ENCODE measurements around the gene ESRRA.
A peak's percentile ranks its signal among the peaks of the same experiment; 100 is the strongest.

Gene ESRRA

DNA sequence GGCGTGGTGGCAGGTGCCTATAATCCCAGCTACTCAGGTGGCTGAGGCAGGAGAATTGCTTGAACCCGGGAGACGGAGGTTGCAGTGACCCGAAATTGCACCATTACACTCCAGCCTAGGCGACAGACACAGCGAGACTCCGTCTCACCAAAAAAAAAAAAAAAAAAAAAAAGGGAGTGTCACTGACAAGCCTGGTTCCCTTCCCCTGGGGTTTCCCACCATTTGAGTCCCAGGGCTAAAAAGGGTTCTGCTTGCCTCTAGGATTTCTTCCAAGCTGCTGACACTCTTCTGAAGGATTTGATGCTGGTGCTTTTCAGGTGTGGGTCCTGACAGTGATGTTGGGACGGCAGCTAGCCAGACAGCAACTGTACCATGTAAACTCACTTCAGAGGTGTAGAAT, 33.4 kb downstream of the ESRRA start:
- H3K23ac ChIP-seq (ENCODE audit: low read length) = no peak overlapping the region
- no peak overlapping the region for H3K4me3 ChIP-seq (ENCODE audit: low read depth, low read length)
- no peak overlapping the region for H4K12ac ChIP-seq (ENCODE audit: low read depth, low read length)
- H4K91ac ChIP-seq (ENCODE audit: low read depth, low read length) = no peak overlapping the region
- H3K79me2 ChIP-seq (ENCODE audit: control insufficient read depth, insufficient read depth, low read length, poor library complexity) = peaks cover 2% of the 10 kb centered on the region
- H3K27me3 ChIP-seq (ENCODE audit: insufficient read depth, low read length) = no peaks in the 10 kb centered on the region
- no peak overlapping the region for H2BK120ac ChIP-seq (ENCODE audit: insufficient read depth, low read length, poor library complexity)
- peaks cover 3% of the 10 kb centered on the region for H3K9me3 ChIP-seq (ENCODE audit: insufficient read depth, low read depth, low read length)
- no peak for DNase-seq
- no peaks in the 10 kb centered on the region for H3K36me3 ChIP-seq (ENCODE audit: control insufficient read depth in 1 of 2, insufficient read depth in 2 of 2, low read length in 2 of 2)
- H3K14ac ChIP-seq (ENCODE audit: low read length) = no peak overlapping the region
- no peak overlapping the region for H2AK5ac ChIP-seq (ENCODE audit: low read length)
- peaks cover 10 to 13% of the 10 kb centered on the region in 2 experiments for H3K4me1 ChIP-seq (ENCODE audit: control insufficient read depth in 1 of 2, insufficient read depth in 2 of 2, low read length in 2 of 2)
- H3K4me2 ChIP-seq (ENCODE audit: low read length) = no peak overlapping the region
- H3K18ac ChIP-seq (ENCODE audit: low read length) = no peak overlapping the region
- no peak overlapping the region for H3K4ac ChIP-seq (ENCODE audit: low read depth, low read length)
- H3K79me1 ChIP-seq (ENCODE audit: low read length) = peaks cover 6% of the 10 kb centered on the region
- no peak overlapping the region for H2AFZ ChIP-seq (ENCODE audit: insufficient read depth, low read length, poor library complexity)
- H4K8ac ChIP-seq (ENCODE audit: low read depth, low read length) = no peak overlapping the region
- H3K27ac ChIP-seq (ENCODE audit: low read depth, low read length) = no peak overlapping the region
- H2BK5ac ChIP-seq (ENCODE audit: low read depth, low read length, poor library complexity) = no peak overlapping the region
- H3K9ac ChIP-seq (ENCODE audit: low read length) = no peak overlapping the region
- WGBS (ENCODE audit: extremely low coverage, insufficient coverage, insufficient read length) = no CpG with 5 or more reads among the region's 8 CpGs
- H2BK12ac ChIP-seq (ENCODE audit: low read length) = no peak overlapping the region

- H3K14ac ChIP-seq (ENCODE audit: low read length) = no peak overlapping the region
- no peaks in the 10 kb centered on the region for H3K27me3 ChIP-seq (ENCODE audit: insufficient read depth, low read length)
- no peak overlapping the region for H3K4ac ChIP-seq (ENCODE audit: low read depth, low read length)
- no peak overlapping the region for H3K4me2 ChIP-seq (ENCODE audit: low read length)
- H2BK120ac ChIP-seq (ENCODE audit: insufficient read depth, low read length, poor library complexity) = no peak overlapping the region
- DNase-seq = no peak
- no peak overlapping the region for H3K23ac ChIP-seq (ENCODE audit: low read length)
- no peak overlapping the region for H3K9ac ChIP-seq (ENCODE audit: low read length)
- no peak overlapping the region for H4K91ac ChIP-seq (ENCODE audit: low read depth, low read length)
- peaks cover 6% of the 10 kb centered on the region for H3K79me1 ChIP-seq (ENCODE audit: low read length)
- H3K4me3 ChIP-seq (ENCODE audit: low read depth, low read length) = no peak overlapping the region
- H3K79me2 ChIP-seq (ENCODE audit: control insufficient read depth, insufficient read depth, low read length, poor library complexity) = peaks cover 2% of the 10 kb centered on the region
- peaks cover 10 to 13% of the 10 kb centered on the region in 2 experiments for H3K4me1 ChIP-seq (ENCODE audit: control insufficient read depth in 1 of 2, insufficient read depth in 2 of 2, low read length in 2 of 2)
- no CpG with 5 or more reads among the region's 4 CpGs for WGBS (ENCODE audit: extremely low coverage, insufficient coverage, insufficient read length)
- no peak overlapping the region for H2BK12ac ChIP-seq (ENCODE audit: low read length)
- no peak overlapping the region for H2BK5ac ChIP-seq (ENCODE audit: low read depth, low read length, poor library complexity)
- no peak overlapping the region for H4K8ac ChIP-seq (ENCODE audit: low read depth, low read length)
- no peak overlapping the region for H2AFZ ChIP-seq (ENCODE audit: insufficient read depth, low read length, poor library complexity)
- H2AK5ac ChIP-seq (ENCODE audit: low read length) = no peak overlapping the region
- no peak overlapping the region for H3K27ac ChIP-seq (ENCODE audit: low read depth, low read length)
- no peak overlapping the region for H3K18ac ChIP-seq (ENCODE audit: low read length)
- no peak overlapping the region for H4K12ac ChIP-seq (ENCODE audit: low read depth, low read length)
- no peaks in the 10 kb centered on the region for H3K36me3 ChIP-seq (ENCODE audit: control insufficient read depth in 1 of 2, insufficient read depth in 2 of 2, low read length in 2 of 2)
- peaks cover 3% of the 10 kb centered on the region for H3K9me3 ChIP-seq (ENCODE audit: insufficient read depth, low read depth, low read length)
These were observed 34.0 kb downstream of the ESRRA start for GRCh38 chr11:64339286-64339685.

DNA sequence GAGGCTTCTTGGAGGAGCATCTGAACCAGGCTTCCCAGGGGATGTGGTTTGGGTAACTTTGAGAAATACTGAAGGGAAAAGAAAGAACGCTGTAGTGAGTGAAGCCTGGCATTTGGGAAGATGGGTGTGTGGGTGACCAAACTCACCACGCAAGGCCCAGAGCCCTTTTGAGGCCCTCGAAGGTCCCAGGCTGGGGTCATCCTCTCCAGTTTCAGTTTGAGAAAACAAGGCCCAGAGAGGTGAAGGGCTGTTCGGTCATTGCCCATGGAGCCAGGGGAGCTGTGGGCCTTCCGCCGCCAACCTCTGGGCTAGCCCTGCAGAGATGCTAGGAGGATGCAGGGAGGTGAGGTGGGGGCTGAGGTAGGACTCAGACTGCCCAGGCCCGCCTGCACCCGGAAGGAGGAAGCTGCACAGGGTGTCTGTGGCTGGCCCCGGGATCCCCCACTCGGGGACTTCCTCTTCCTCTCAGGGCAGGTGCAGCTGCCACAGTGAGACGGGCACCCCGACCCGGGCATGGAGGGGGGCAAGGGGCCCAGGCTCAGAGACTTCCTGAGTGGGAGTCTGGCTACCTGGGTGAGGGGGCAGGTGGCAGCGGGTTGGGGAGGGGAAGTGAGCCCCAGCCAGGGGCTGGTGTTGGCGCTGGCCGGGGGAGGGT, 34.6 kb downstream of the ESRRA start, which contains the start of gene CCDC88B:
Gene CCDC88B (plus strand): TSS at position 451 of the 655 bp plus-strand sequence. CDS start 63 bp downstream, at position 514.
- no peak within 1 kb of the TSS for H2AK5ac ChIP-seq (ENCODE audit: low read length)
- no peak within 1 kb of the TSS for H2BK12ac ChIP-seq (ENCODE audit: low read length)
- no peak within 1 kb of the TSS for H3K4me3 ChIP-seq (ENCODE audit: low read depth, low read length)
- H3K36me3 ChIP-seq (ENCODE audit: control insufficient read depth in 1 of 2, insufficient read depth in 2 of 2, low read length in 2 of 2) = no peaks in the 10 kb centered on the region
- no peak within 1 kb of the TSS for H3K23ac ChIP-seq (ENCODE audit: low read length)
- peak within 1 kb of the TSS; percentile 47 for H3K4me2 ChIP-seq (ENCODE audit: low read length)
- peak within 1 kb of the TSS; percentile 52 for H2AFZ ChIP-seq (ENCODE audit: insufficient read depth, low read length, poor library complexity)
- no peak within 1 kb of the TSS for H4K12ac ChIP-seq (ENCODE audit: low read depth, low read length)
- H3K9ac ChIP-seq (ENCODE audit: low read length) = no peak within 1 kb of the TSS
- no peak within 1 kb of the TSS for H2BK5ac ChIP-seq (ENCODE audit: low read depth, low read length, poor library complexity)
- no peak within 1 kb of the TSS for H4K91ac ChIP-seq (ENCODE audit: low read depth, low read length)
- H3K4me1 ChIP-seq (ENCODE audit: control insufficient read depth in 1 of 2, insufficient read depth in 2 of 2, low read length in 2 of 2) = peaks cover 6 to 10% of the 10 kb centered on the region in 2 experiments
- no peaks in the 10 kb centered on the region for H3K27me3 ChIP-seq (ENCODE audit: insufficient read depth, low read length)
- no peak within 1 kb of the TSS for H3K4ac ChIP-seq (ENCODE audit: low read depth, low read length)
- no peak within 1 kb of the TSS for H3K14ac ChIP-seq (ENCODE audit: low read length)
- no peak within 1 kb of the TSS for H3K27ac ChIP-seq (ENCODE audit: low read depth, low read length)
- peak within 1 kb of the TSS; percentile 27 for H3K18ac ChIP-seq (ENCODE audit: low read length)
- peaks cover 3% of the 10 kb centered on the region for H3K9me3 ChIP-seq (ENCODE audit: insufficient read depth, low read depth, low read length)
- H2BK120ac ChIP-seq (ENCODE audit: insufficient read depth, low read length, poor library complexity) = no peak within 1 kb of the TSS
- H3K79me2 ChIP-seq (ENCODE audit: control insufficient read depth, insufficient read depth, low read length, poor library complexity) = peaks cover 2% of the 10 kb centered on the region
- WGBS (ENCODE audit: extremely low coverage, insufficient coverage, insufficient read length) = no CpG with 5 or more reads among the region's 16 CpGs
- no peak for DNase-seq
- H4K8ac ChIP-seq (ENCODE audit: low read depth, low read length) = peak within 1 kb of the TSS; percentile 75
- H3K79me1 ChIP-seq (ENCODE audit: low read length) = peaks cover 6% of the 10 kb centered on the region

DNA sequence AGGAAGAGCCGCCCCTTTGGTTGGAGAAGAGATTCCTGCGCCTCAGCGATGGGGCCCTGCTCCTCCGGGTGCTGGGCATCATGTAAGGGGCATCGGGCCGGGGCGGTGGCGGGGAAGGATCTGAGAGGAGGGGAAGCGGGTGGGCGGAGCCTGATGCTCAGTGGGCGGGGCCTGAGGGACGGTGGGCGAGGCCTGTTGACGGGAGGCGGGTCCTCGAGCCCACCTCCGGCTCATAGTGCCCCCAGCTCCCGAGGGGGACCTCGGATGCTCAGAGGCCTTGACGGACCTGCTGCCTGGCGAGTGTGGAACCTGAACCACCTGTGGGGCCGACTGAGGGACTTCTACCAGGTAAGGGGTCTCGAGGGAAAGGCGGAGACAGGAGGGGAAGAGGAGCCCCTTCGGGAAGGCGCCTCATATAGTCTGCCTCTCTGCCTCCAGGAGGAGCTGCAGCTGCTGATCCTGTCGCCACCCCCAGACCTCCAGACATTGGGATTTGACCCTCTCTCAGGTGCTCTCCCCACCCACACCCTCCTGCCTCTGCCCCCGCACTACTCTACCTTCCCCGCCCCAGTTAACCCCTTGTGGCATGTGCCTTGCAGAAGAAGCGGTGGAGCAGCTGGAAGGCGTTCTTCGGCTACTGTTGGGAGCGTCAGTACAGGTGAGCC, 35.5 kb downstream of the ESRRA start:
- no CpG with 5 or more reads among the region's 33 CpGs for WGBS (ENCODE audit: extremely low coverage, insufficient coverage, insufficient read length)
- Histone ChIP-seq H3K4me1 (ENCODE audit: control insufficient read depth in 1 of 2, insufficient read depth in 2 of 2, low read length in 2 of 2) (peaks cover 6% of the 10 kb centered on the region in 2 experiments), H2BK120ac (ENCODE audit: insufficient read depth, low read length, poor library complexity) (no peak overlapping the region), H3K27me3 (ENCODE audit: insufficient read depth, low read length) (no peaks in the 10 kb centered on the region), H4K12ac (ENCODE audit: low read depth, low read length) (no peak overlapping the region), H3K9me3 (ENCODE audit: insufficient read depth, low read depth, low read length) (peaks cover 3% of the 10 kb centered on the region), H2AFZ (ENCODE audit: insufficient read depth, low read length, poor library complexity) (peak overlapping the region; percentile 52), H3K18ac (ENCODE audit: low read length) (peak overlapping the region; percentile 27), H3K23ac (ENCODE audit: low read length) (no peak overlapping the region), H2AK5ac (ENCODE audit: low read length) (no peak overlapping the region), H3K4ac (ENCODE audit: low read depth, low read length) (no peak overlapping the region), H3K14ac (ENCODE audit: low read length) (no peak overlapping the region), H4K91ac (ENCODE audit: low read depth, low read length) (no peak overlapping the region), H3K4me2 (ENCODE audit: low read length) (peak overlapping the region; percentile 47), H3K79me2 (ENCODE audit: control insufficient read depth, insufficient read depth, low read length, poor library complexity) (peaks cover 2% of the 10 kb centered on the region), H3K36me3 (ENCODE audit: control insufficient read depth in 1 of 2, insufficient read depth in 2 of 2, low read length in 2 of 2) (no peaks in the 10 kb centered on the region), H3K9ac (ENCODE audit: low read length) (no peak overlapping the region), H2BK12ac (ENCODE audit: low read length) (no peak overlapping the region), H4K8ac (ENCODE audit: low read depth, low read length) (peak overlapping the region; percentile 75), H3K4me3 (ENCODE audit: low read depth, low read length) (no peak overlapping the region), H2BK5ac (ENCODE audit: low read depth, low read length, poor library complexity) (no peak overlapping the region), H3K27ac (ENCODE audit: low read depth, low read length) (no peak overlapping the region), H3K79me1 (ENCODE audit: low read length) (peaks cover 6% of the 10 kb centered on the region)
- DNase-seq = no peak
